DMS53 treated with DMSO at 0.1 percent for 48 hours (cell line): ENCODE measurements around the gene TMEM183A.
A peak's percentile ranks its signal among the peaks of the same experiment; 100 is the strongest.
"Not testable (repeated sequence)": the region's sequence is repeated elsewhere in the genome, so short reads cannot be mapped to it uniquely, and the experiment has no call there.

Experiments
- DNase-seq: peaks from one replicate; lab custom pipeline; 2025; ENCODE audit not compliant: unreplicated experiment; lab: John Stamatoyannopoulos, UW

The TMEM183A gene

DNA sequence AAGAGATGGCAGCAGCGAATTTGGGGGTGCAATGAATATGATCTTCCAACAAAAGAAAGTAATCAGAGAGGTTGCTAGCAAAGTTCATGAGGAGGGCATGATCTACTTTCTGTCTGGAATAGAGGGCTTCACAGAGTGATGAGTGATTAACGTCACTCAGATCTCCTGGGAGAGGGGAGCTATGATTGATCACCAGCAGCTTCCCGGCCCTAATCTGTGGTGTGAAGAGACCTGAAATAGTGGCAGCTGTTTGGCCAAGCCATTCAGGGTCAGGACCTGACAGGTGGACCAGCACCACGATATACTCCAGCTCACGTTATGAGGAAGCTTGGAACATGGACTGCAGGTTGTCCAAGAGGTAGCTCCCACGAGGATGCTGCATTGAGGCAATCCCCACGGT is 19.9 kb upstream of the TMEM183A start:
- DNase-seq, result no peak

DNA sequence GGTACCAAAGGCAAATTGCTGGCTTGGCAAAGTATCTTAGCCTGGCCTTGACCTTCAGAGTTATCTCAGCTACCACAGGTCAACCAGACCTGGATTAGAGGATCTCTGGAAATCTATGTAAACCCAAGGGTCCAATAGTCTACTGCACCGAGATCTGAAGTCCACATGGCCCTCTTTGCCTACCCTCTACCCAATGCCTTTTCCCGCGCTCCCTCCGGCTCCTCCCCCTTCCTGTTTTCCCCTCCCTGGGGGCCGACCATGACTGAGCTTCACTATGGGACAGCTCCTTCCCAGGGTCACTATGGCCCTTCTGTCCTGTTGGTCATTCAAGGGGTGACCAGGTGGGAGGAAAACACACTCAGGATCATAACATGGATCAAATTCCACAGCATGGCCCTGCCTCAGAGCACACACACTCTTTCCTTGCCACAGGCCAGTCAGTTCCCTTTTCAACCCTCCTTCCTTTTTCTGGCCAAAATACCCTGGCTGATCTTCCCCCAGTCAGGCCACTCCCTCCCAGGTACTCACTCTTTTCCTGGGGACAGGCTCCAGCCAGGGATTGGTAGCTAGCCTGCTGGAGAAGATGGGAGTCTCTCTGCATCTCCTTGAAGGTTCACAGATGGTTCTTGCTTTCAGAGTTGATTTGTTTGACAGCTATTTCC is 19.1 kb upstream of the TMEM183A start:
- no peak for DNase-seq

DNA sequence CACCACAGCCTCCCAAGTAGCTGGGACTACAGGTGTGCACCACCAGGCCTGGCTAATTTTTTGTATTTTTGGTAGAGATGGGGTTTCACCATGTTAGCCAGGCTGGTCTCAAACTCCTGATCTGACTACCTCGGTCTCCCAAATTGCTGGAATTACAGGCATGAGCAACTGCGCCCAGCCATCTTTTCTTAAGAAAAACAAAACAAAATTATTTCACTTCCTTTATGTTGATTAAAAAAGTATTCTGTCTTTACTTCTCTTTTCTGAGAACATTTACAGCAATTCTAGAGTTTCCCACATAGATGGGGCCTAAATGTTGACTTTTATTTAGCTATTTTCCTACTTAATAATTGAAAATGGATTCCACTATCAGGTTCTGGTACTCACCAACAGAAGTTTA is 17.3 kb upstream of the TMEM183A start:
- DNase-seq, result no peak

DNA sequence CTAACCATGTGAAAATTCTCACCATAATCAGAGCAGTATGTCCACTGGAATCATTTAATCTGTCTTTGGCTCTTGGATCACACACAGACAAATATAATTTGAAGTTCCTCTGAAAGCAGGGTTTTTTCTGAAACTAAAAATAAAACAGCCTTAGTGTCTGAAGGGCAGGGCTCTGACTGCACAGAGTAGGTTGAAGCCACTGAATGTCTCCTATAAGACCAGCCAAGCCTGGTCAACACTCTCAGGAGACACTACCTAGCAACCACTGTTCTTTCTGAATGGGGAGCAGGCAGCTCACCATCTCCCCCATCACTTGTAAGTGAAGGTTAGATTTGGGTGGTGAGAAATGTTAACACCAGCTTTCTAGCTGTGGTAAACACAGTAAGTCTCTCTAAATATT is 16.1 kb upstream of the TMEM183A start:
- no peak for DNase-seq

DNA sequence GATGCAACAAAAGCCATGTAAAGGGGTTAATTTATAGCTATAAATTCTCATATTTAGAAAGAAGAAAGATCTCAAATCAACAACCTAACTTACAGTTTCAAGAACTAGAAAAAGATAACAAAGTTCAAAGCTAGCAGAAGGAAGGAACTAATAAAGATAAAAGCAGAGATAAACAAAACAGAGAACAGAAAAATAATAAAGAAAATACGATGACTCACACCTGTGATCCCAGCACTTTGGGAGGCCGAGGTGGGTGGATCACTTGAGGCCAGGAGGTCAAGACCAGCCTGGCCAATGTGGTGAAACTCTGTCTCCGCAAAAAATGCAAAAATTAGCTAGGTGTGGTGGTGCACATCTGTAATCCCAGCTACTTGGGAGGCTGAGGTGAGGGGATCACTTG is 12.4 kb upstream of the TMEM183A start:
- no peak for DNase-seq

DNA sequence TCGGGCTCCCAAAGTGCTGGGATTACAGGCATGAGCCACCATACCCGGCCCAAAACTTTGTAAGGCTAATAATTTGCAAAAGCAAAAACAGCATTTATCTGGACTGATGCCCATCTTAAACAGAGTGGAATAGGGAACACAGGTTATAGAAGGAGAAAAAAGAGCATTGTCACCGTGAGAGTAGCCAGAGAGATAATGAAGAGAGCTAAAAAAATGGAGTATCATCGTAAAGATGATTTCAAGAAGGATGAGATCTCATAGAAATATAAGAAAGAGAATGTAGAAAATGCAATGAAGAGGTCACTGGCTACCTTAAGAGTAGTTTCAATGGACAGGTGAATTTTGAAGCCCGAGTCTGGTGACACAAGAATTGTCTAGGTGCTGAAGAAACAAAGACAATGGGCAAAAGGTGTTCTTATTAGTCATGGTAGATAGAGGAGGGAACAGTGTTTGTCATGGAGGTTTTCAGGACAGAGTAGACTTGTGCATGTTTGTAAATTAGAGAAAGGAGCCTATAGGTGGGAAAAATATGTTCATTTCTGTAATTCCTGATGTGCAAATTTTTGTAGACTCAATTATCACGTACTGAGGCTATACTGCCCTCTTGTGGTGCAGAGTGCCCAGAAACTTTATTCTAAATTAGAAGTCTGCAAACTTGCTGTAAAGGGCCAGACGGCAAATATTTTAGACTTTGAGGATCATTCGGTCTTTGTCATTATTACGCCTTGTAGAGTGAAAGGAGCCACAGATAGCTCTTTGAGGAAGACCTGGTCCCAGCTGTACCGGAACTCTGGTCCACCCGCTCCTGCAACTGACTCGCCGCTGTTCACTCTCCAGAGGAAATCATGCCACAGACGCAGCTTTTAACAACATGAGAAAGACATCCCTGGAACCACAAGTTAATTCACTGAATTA is 8.1 kb upstream of the TMEM183A start:
- DNase-seq, result peak; percentile 73

DNA sequence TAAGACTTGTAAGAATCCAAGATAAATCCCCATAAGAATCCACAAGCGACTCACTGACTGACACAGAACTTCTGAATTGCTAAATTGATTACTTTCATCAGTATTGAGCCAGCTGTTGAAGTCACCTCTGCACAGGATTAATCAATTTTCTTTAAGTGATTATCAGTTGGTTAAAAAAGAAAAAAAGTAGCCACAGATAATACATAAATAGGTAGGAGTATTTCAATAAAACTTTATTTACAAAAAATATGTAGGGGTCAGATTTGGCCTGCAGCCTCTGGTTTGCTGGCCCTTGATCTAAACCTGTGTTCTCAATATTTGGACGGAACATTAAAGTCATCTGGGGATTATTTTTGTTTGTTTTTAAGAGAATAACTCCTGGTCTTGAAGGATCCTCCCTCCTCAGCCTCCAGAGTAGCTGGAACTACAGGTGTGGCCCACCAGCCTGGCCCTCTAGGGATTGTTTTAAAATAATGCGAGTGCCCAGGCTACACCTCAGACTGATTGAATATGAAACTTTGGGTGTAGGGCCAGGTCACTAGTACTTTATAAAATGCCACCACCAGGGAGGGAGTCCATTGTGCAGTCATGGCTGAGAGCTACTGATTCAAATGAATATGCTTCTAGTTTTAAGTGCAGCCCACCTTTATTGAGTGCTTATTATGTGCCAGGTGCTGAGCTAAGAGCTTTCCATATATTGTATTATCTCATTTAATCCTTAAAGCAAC is 6.8 kb upstream of the TMEM183A start:
- DNase-seq, result no peak

DNA sequence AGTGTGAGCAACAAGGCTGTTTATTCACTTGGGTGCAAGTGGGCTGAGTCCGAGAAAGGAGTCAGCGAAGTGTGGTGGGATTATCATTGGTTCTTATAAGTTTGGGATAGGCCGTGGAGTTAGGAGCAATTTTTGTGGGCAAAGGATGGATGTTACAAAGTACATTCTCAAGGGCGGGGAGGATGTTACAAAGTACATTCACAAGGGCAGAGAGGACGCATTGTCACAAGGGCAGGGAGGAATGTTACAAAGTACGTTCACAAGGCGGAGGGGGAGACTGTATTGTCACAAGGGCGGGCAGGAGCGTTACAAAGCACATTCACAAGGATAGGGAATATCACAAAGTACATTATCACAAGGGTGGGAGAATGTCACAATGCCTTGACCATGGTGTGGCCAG is 5.2 kb upstream of the TMEM183A start:
- DNase-seq, result no peak

DNA sequence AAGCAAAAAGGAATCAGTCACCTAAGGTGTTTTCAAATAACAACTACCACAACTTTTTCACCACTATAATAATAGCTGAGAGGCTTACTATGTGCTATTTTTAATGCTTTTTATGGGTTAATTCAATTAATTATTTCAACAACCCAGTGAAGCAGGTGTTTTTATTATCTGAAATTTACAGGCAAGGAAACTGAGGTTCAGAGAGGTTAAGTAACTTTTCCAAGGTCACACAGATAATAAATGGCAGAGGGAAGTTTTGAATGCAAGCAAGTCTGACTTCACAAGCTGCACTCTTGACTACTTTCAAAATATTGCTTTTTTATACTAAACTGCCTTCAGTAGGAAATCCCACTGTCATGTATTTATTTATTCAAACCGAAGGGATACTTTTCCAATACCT is 4.2 kb upstream of the TMEM183A start:
- no peak for DNase-seq

DNA sequence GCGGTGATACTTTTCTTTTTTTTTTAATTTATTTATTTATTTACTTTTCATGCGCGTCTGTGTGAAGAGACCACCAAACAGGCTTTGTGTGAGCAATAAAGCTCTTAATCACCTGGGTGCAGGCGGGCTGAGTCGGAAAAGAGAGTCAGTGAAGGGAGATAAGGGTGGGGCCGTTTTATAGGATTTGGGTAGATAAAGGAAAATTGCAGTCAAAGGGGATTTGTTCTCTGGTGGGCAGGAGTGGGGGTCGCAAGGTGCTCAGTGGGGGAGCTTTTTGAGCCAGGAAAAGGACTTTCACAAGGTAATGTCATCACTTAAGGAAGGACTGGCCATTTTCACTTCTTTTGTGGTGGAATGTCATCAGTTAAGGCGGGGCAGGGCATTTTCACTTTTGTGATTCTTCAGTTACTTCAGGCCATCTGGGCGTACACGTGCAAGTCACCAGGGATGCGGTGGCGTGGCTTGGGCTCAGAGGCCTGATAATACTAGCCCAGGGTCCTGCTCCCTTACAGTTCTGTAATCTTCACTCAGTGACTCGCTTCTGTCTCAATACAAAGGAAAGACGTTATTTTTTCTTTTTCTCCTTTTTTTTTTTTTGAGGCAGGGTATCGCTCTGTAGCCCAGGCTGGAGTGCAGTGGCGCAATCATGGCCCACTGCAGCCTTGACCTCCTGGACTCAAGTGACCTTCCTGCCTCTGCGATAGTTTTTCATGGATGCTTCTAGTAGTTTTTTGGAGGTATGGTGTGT is 1.6 kb upstream of the TMEM183A start:
- DNase-seq, result not testable (repeated sequence)

DNA sequence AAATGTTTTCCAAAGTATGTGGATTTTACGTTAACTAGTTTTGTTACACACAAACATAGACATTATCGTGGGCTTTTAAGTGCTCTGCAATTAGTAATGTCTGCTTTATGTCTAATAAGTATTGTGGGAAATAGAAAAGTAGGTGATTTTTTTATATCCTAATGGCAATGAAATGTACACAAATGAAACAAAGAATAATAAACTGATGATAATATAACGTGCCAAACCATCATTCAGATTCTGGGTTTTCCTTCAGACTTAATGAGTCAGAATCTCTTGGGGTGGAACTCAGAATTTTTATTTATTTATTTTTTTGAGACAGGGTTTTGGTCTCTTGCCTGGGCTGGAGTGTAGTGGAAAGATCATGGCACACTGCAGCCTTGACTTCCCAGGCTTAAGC is 2.0 kb downstream of the TMEM183A start:
- no peak for DNase-seq

DNA sequence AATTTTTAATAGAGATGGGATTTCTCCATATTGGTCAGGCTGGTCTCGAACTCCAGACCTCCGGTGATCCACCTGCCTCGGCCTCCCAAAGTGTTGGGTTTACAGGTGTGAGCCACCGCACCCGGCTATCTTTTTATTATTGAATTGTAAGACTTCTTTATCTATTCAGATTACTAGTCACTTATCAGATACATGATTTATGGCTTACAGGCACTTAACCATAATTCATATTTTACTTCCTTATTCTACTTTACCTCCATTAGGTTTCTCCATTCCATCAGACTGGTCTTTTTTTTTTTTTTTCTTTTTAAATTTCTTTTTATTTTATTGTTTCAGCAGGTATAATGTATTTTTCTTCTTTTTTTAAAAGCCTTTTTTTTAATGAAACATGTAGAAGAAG is 4.4 kb downstream of the TMEM183A start:
- DNase-seq, result no peak

DNA sequence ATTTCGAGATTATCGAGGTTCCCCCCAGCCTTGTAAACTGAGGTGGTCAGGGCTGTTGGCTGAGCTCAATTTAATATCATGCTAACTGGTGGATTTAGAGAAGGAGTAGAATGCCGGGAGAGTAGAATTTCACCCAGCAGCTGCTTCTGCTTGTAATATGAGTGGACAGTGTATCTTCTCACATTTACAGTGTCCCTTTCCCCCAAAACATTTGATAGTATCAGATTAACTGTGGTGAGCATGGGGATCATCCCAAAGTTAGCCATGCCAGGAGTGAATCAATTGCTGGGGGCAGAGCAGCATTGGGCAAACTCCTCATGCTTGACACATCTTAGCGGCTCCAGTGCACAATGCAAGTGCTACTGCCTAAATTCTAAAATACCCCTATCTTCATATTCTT is 9.9 kb downstream of the TMEM183A start:
- no peak for DNase-seq

DNA sequence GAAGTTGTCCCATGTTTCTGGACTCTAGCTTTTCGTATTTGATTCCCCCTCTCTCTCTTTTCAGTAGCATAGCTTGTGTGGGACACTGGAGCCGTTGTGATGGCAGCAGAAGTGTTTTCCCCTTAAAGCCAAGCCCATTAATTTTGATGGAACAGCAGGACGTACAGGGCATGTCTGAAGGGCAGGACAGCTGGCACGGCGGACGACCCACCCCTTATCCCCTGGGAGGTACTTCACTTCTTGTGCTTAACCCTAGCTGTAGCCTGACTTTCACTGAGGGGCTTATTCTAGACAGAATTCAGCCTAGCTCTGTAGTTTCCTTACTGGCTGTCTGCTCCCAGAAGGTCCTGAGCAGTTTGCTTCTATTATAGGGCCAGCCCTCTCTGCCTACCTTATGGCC is 10.5 kb downstream of the TMEM183A start:
- no peak for DNase-seq

DNA sequence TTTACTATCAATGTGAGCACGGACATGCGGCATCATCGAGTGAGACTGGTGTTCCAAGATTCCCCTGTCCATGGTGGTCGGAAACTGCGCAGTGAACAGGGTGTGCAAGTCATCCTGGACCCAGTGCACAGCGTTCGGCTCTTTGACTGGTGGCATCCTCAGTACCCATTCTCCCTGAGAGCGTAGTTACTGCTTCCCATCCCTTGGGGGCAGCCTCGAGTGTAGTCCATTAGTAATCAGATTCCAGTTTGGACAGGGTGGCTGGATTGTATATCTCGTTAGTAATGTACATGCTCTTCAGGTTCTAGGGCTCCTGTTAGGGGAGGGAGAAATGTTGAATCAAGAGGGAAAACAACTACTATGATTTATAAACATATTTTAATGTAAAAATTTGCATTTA is 15.7 kb downstream of the TMEM183A start:
- not testable (repeated sequence) for DNase-seq

DNA sequence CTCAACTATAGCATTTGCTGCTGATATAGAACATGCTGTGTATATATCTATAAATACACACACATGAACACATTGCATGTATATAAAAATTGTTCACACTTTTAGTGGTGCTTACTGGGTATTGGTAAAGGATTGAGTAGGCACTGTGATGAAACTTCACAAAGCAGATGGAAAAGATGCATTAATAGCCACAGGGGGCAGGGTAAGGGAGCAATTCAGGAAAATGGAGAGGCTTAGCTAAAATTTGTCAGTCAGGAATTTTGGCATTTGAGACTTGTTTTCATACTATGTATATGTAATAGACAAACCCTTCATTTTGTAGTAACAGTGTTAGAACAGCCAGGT is 18.5 kb downstream of the TMEM183A start:
- DNase-seq, result no peak

DNA sequence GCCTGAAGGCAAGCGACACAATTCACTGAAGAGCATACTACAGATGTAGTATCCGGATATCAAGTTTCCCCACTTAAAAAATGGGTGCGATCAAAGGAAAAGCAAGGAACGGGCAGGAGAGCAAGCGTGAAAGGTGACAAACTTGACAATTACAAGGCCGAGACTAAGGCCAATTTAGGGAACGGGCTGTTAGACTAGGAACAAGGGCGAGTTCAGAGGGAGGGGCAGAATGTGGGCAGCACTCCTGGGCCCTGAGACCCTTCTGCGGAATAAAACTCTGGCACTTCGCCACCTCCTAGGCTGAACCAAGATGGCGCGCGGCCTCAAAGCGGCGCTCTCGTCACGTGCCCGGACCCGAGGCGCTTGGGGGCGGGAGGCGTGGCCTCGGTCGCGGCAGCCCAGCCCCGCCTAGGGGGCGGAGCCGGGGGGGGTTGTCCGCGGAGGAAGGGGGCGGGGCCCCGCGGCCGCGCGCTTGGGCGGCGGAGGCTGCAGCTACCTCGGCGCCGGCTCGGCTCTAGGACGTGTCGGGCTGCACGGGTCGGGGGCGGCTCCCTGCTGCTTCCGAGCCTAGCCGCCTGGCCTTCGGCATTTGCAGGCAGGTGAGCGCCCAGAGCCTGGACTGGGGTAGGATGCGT is 19.0 kb downstream of the TMEM183A start, which contains the start of gene PPFIA4:
Gene PPFIA4 (plus strand): TSS at position 461 of the 635 bp plus-strand sequence. CDS start 12,518 bp downstream, outside the sequence.
- DNase-seq, result peak; percentile 95

DNA sequence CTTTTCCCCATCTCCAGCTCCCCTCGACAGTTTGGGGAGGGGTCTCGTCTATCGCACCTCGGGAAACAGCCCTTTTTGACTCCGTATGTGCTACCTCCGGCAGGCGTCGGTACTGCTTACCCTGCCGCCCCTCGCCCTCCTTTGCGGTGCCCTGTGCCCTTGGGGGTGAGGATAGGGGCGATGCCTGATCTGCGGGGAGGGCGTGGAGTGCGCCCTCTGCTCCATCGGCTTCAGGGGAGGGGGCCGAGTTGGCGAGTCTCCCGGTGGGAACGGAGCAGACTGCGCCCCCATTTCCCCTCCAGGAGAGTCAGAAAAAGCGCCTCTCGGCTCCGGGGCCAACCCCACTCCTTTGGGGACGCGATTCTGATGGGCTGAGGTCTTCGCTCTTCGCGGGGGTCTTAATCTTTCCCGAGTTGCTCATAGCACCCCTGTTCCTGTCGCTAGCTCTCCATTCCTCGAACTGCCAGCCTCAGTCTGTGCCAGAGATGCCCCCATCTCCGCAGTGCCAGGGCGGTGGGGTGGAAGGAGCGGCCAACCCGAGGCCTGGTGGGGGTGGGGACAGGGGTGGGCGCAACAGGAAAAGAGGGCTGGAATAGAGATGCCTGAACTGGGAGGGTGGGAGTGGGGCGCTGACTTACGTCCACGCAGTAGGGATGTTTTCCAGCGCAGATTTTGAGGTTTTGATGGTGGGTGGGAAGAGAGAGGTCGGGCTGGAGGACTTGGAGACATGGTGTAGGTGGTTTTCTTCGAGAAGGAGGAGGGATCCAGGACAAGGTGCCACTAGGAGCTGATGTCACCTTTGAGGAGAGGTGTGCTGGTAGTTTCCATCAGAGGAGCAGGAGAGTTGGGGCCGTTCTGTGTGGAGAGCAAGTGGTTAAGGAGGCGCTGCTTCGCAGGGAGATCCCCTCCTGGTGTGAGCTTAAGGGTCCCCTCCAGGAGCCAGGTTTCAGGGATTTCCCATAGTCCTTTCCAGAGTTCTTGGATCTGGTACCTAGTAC is 19.8 kb downstream of the TMEM183A start:
- DNase-seq, result no peak

DNA sequence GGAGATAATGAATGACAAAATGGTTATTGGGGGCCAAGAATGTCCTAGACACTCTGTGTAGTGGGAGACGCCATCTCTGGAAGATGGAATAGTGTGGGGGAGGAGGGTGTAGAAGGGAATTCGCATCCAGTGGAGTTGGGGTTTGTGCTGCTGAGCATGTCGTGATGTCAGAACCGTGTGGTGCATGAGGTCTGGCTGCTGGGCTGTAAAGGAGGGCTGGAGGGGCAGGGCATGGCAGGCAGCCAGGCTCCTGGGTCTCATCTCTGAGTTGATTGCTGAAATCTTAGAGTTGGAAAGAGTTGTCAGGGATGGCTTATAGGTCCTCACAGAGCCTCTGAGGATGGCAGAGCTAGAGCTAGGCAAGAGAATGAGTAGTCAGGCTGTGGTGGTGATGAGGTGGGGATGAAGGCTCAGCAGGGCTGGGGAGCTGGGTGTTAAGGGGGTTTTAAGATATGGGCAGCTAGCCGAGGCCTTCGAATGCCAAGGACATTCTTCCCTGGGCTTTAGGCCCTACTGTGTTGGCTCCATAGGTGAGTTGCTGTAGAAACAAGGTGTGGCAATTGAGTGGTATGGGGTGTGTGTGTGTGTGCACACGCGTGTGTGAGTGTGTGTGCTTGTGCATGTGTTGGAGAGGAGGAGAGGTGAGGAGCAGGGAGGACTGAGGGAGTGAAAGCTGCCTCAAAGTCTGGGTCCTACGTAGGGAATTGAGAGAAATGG is 21.1 kb downstream of the TMEM183A start:
- no peak for DNase-seq
